Epithelial cell of umbilical artery (primary cell): ENCODE results near the gene ESAM. TPM values are rescaled to one million over a fixed set of nuclear protein-coding genes. Genes with fewer than 3 reads are reported as not detected.

ENCODE experiments used
- total RNA-seq: library from RNA; depleted of rRNA; stranded (reverse); fragments of >200 nt; gene quantifications from 2 replicates; pipeline ENCODE4 v1.2.3, GENCODE V29; 2014

Gene ESAM, protein sequence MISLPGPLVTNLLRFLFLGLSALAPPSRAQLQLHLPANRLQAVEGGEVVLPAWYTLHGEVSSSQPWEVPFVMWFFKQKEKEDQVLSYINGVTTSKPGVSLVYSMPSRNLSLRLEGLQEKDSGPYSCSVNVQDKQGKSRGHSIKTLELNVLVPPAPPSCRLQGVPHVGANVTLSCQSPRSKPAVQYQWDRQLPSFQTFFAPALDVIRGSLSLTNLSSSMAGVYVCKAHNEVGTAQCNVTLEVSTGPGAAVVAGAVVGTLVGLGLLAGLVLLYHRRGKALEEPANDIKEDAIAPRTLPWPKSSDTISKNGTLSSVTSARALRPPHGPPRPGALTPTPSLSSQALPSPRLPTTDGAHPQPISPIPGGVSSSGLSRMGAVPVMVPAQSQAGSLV
- 69.8 and 70.7 TPM in 2 replicates for total RNA-seq

DNA sequence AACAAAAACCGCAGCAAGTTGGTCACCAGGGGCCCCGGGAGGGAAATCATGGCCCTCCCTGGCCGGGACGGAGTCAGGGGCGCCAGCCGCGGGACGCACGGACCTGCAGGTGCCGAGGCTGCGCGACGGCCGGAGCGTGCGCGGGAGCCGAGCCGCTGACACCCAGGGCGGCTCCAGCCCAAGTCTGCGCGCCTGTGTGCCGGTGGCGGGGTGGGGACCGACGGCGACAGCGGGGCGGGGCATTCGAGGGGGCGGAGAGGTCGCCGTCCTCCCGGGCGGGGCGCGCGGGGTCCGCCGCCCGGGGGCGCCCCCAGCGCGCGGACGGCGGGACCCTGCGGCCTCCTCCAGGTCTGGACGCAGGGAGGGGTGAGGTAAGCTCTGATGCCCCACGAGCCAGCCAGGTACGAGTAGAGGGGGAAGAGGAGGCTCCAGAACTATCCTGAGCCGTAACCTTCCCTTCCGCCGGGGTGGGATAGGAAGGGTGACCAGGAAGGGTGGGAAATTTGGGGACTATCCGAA, at the start of gene ESAM:
Gene ESAM, minus strand, starts transcription at position 186 of the 519 bp plus-strand sequence. Its CDS starts 136 bp downstream, at position 50.

DNA sequence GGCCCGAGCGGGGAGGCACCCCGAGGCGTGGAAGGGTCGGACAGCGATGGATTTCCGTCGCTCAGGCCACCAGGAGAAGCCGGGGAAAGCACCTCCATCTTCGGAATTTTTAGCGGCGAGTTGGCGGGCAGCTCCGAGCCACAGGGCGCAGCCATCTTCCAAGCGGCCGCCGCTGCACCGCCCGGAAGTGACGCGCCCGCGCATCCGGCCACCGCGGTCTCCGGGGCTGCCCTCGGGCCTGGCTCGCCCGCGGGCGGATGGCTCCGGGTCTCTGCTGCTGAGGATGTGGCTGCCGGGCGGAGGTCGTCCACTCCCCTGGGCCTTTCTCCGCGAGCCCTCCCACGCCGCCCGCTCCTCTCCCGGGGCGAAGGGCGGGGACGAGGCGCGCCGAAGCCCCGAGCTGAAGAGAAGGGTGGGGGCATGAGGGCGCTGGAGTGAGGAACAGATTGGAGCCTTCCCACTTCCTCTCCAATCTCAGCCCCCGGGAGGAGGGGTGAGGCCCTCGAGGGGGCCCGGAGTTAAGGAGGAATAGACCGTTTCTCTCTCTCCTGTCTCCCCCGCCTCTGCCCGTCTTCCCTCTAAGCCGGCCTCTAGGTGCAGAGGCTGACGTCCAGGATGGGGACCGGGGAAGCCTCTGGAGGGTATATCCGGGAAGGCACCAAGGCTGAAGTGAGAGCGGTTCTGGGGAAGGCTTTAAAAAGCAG, 38.3 kb upstream of the ESAM start, which contains the start of gene MSANTD2:
Gene MSANTD2, minus strand, starts transcription at position 181 of the 704 bp plus-strand sequence. Its CDS starts 26 bp downstream, at position 155.

DNA sequence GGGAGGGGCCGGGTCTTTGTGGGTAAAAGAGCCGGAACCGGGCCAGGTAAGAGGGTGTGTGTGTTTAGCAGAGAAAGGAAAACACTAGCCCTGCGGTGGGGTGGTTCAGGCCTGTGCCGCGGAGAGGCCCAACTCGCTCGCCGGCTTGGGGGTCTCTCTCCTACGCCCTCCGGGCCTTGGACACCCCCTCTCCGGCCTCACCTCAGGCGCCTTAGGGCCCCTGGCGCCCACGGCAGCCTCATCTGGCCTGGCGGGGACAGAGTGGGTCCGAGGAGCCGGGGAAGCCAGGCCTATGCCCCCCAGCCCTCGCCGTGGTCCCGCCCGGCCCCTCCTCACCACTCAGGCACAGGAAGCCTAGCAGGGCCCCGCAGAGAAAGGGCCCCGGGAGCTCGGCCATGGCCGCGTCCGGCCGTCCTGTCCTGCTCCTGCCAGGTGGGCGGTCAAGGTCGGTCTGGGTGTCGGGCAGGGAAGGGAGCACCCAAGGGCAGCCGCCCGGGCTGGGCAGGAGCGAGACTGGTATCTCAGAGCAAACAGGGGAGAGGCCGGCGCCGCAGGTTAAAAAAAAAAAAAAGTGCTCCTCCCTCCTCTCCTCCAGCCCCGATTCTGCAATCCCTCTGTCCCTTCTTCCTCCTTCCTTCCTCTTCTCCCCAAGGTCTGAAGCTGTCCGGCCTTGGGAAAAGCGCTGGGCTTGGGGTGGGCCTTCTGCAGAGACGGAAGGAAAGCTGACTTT, 10.2 kb downstream of the ESAM start, which contains the start of gene VSIG2:
Gene VSIG2, minus strand, starts transcription at position 515 of the 730 bp plus-strand sequence. Its CDS starts 118 bp downstream, at position 397.

DNA sequence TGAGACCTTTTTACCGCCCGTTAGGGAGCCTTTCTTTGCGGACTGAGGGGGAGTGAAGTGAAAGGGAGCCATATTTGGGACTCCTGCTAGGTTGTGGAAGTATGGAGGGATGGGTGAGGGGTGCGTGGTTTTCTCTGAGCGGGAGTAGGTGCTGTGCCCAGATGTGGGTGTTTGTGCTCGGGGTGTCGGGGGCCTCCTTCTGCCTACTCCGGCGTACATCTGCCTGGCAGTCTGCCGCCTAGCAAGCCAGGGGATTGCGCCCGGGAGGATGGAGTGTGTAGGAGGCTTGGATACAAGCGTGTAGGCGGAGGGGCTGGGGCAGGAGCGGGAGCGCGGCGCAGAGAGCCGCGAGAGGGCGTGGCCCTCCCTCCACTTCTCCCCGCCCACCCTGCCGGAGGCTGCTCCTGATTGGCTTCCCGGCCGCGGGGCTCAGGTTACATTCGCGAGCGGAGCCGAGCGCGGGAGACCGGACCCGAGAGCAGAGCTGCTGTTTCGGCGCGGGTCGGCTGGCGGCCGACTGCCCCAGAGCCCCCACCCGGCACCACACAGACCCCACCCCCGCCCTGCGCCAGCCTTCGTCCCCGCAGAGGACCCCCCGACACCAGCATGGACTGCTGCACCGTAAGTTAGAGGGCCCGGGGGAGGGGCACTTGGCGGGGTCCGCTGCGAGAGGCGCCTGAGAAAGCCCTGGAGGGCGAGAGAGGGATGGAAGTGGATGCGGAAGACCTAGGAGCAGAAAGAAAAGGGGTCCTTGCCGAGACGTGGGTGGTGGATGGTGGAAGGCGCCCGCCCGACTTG, 22.4 kb downstream of the ESAM start, which contains the start of gene NRGN:
Gene NRGN, plus strand, starts transcription at position 464 of the 798 bp plus-strand sequence. Its CDS starts 143 bp downstream, at position 607.

Other genes starting within 250 kb of the ESAM start
- not detected in 2 replicates for gene OR8B12, start 218.6 kb downstream of the ESAM start, total RNA-seq
- gene OR8A1, start 192.3 kb downstream of the ESAM start, total RNA-seq = not detected in 2 replicates
- not detected in 2 replicates for gene PANX3, start 150.9 kb downstream of the ESAM start, total RNA-seq
- gene TBRG1, start 139.4 kb downstream of the ESAM start, total RNA-seq = 15.0 and 16.9 TPM in 2 replicates
- 9.1 and 16.1 TPM in 2 replicates for gene SIAE, start 88.6 kb downstream of the ESAM start, total RNA-seq
- gene SPA17, start 88.4 kb downstream of the ESAM start, total RNA-seq = 8.5 and 10.7 TPM in 2 replicates
- 0.32 and 0.91 TPM in 2 replicates for gene NRGN, start 22.3 kb downstream of the ESAM start, total RNA-seq
- gene VSIG2, start 10.0 kb downstream of the ESAM start, total RNA-seq = 0.46 TPM in 1 of 2 replicates, not detected in the other
- 7.1 and 12.2 TPM in 2 replicates for gene MSANTD2, start 38.1 kb upstream of the ESAM start, total RNA-seq
- gene ROBO3, start 103.1 kb upstream of the ESAM start, total RNA-seq = 16.9 and 17.2 TPM in 2 replicates
- gene ROBO4, start 135.6 kb upstream of the ESAM start, total RNA-seq = 132 and 166 TPM in 2 replicates
- gene HEPN1, start 157.0 kb upstream of the ESAM start, total RNA-seq = 0.46 TPM in 1 of 2 replicates, not detected in the other
- gene HEPACAM, start 173.8 kb upstream of the ESAM start, total RNA-seq = not detected in 2 replicates
- 1.6 and 1.7 TPM in 2 replicates for gene CCDC15, start 191.9 kb upstream of the ESAM start, total RNA-seq